Loucy (cell line): Measurements from ENCODE around the gene DUSP22.

ENCODE experiments used
- H2AFZ ChIP-seq: fragments of 200-600 bp; sonication (generic); 2 replicates; pipeline ENCODE4 v1.6.0; 2016; ENCODE audit warnings: antibody characterized with exemption, mild to moderate bottlenecking, low read length, moderate library complexity
- H3F3A ChIP-seq: fragments of 200-600 bp; 2 replicates; pipeline ENCODE4 v1.6.0; 2016; ENCODE audit warnings: antibody characterized with exemption, low read depth, mild to moderate bottlenecking
- H3K27me3 ChIP-seq: fragments of 200-600 bp; sonication (generic); 2 replicates; pipeline ENCODE4 v1.6.1; 2014; ENCODE audit warnings: low read length, mild to moderate bottlenecking; ENCODE audit not compliant: insufficient read depth, poor library complexity, severe bottlenecking
- H3K36me3 ChIP-seq: fragments of 200-600 bp; sonication (generic); 2 replicates; pipeline ENCODE4 v1.6.1; 2016; ENCODE audit warnings: low read length; ENCODE audit not compliant: insufficient read depth
- H3K4me1 ChIP-seq: fragments of 200-600 bp; sonication (generic); 2 replicates; pipeline ENCODE4 v1.5.1; 2014; ENCODE audit warnings: low read length, mild to moderate bottlenecking; ENCODE audit not compliant: insufficient read depth, poor library complexity, severe bottlenecking
- H3K4me2 ChIP-seq: fragments of 200-600 bp; sonication (generic); 2 replicates; pipeline ENCODE4 v1.6.0; 2014; ENCODE audit warnings: antibody characterized with exemption, low read length, low read depth, mild to moderate bottlenecking; ENCODE audit not compliant: poor library complexity, severe bottlenecking
- H3K4me3 ChIP-seq: fragments of 200-600 bp; sonication (generic); 2 replicates; pipeline ENCODE4 v1.5.1; 2014; ENCODE audit warnings: low read length, mild to moderate bottlenecking, mixed read lengths; ENCODE audit not compliant: poor library complexity, severe bottlenecking
- H3K79me2 ChIP-seq: fragments of 200-600 bp; sonication (generic); 2 replicates; pipeline ENCODE4 v1.6.1; 2014; ENCODE audit warnings: low read length; ENCODE audit not compliant: insufficient read depth
- H3K9ac ChIP-seq: fragments of 200-600 bp; sonication (generic); 2 replicates; pipeline ENCODE4 v1.6.0; 2014; ENCODE audit warnings: mild to moderate bottlenecking, low read depth, low read length, moderate library complexity; ENCODE audit not compliant: poor library complexity, severe bottlenecking
- H3K9me2 ChIP-seq: fragments of 200-600 bp; sonication (generic); replicated peaks from 2 replicates; pipeline ENCODE4 v1.6.1; 2016; ENCODE audit warnings: low read depth, low read length, mixed read lengths
- H3K9me3 ChIP-seq: fragments of 200-600 bp; sonication (generic); 2 replicates; pipeline ENCODE4 v1.6.1; 2014; ENCODE audit warnings: mild to moderate bottlenecking, antibody characterized with exemption, low read length, low read depth; ENCODE audit not compliant: insufficient read depth
- H4K20me1 ChIP-seq: fragments of 200-600 bp; sonication (generic); 2 replicates; pipeline ENCODE4 v1.6.0; 2014; ENCODE audit warnings: antibody characterized with exemption, low read length, mild to moderate bottlenecking; ENCODE audit not compliant: insufficient read depth, poor library complexity, severe bottlenecking
- EZH2phosphoT487 ChIP-seq: fragments of 200-600 bp; IDR thresholded peaks from 2 replicates; pipeline ENCODE4 v1.6.1; 2018; ENCODE audit warnings: antibody characterized with exemption, mild to moderate bottlenecking, moderate library complexity, borderline replicate concordance
- TF ChIP-seq, protein P1 (sequence below): fragments of 200-600 bp; sonication (generic); conservative IDR thresholded peaks from 2 replicates; pipeline ENCODE4 v1.5.1; 2014; ENCODE audit warnings: mild to moderate bottlenecking, antibody characterized with exemption, low read length

The DUSP22 gene

DNA sequence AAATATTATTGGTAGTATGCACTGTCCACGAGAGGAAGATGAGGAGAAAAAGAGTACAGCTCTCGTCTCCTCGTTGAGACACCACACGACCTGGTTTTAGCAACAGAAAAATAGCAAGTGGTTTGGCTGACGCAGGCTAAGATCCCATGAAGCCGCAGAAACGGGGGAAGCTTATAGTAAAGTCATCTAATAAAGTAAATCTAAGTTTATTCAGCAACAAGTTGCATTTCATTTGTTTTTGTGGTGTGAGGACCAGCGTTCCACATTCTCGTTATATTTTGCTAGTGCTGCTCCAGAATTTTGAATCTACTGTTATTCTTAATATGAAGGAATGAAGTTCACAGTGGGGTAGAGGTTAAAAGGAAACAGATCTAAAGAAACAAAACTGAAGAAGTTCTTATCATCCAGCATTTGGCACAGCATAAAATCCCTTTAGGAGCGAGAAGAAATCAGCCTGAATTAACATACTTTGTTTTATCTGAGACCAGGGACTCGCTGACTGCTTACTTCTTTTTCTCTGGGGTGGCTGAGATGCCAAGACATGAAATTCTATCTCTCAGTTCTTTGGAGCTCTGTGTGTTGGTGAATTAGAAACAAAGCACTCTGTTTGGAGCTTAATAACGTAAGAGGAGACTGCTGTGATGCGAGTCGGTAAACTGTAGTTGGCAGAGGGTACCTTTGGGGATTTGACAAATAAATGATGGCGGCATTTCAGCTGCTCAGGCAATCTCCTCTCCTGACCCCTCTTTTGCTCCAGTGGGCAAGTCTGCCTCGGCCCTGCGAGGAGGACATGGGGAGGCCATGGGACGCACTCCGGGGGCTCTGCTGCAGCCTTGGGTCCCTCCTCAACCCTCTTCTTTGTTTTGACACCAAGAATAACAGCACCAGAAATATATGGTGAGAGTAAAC is 74.4 kb downstream of the DUSP22 start:
- no peaks in the 10 kb centered on the region for H3K27me3 ChIP-seq
- H3K9ac ChIP-seq, result no peak overlapping the region
- no peaks in the 10 kb centered on the region for H3K79me2 ChIP-seq
- no peaks in the 10 kb centered on the region for H3F3A ChIP-seq
- no peaks in the 10 kb centered on the region; the same call in 1 of the 2 replicates for H3K9me3 ChIP-seq
- H3K4me3 ChIP-seq, result no peak overlapping the region
- no peaks in the 10 kb centered on the region for H4K20me1 ChIP-seq
- no peak overlapping the region for H3K4me2 ChIP-seq
- no peaks in the 10 kb centered on the region for H3K9me2 ChIP-seq
- no peaks in the 10 kb centered on the region for H3K36me3 ChIP-seq
- TF ChIP-seq EZH2phosphoT487, result no peak
- TF ChIP-seq, protein P1, sequence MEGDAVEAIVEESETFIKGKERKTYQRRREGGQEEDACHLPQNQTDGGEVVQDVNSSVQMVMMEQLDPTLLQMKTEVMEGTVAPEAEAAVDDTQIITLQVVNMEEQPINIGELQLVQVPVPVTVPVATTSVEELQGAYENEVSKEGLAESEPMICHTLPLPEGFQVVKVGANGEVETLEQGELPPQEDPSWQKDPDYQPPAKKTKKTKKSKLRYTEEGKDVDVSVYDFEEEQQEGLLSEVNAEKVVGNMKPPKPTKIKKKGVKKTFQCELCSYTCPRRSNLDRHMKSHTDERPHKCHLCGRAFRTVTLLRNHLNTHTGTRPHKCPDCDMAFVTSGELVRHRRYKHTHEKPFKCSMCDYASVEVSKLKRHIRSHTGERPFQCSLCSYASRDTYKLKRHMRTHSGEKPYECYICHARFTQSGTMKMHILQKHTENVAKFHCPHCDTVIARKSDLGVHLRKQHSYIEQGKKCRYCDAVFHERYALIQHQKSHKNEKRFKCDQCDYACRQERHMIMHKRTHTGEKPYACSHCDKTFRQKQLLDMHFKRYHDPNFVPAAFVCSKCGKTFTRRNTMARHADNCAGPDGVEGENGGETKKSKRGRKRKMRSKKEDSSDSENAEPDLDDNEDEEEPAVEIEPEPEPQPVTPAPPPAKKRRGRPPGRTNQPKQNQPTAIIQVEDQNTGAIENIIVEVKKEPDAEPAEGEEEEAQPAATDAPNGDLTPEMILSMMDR, result no peak
- H2AFZ ChIP-seq, result no peak overlapping the region
- H3K4me1 ChIP-seq, result no peaks in the 10 kb centered on the region

DNA sequence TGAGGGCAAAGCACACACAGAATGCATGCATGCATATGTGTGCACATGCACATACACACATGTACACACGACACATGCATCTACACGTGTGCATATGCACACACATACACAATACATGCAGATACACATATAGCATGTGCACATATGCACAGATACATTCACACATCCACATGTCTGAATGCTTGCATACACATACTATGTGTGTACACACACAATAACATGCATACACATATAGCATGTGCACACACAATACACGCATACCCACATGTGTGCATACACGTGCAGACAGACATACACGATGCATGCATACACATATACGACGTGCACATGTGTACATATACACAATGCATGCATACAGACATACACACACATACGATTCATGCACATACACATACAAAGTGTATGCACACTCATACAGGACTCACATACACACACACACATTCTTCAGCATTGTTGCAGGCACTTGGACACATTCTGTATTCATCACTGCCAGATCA is 75.1 kb downstream of the DUSP22 start:
- Histone ChIP-seq H4K20me1 (no peaks in the 10 kb centered on the region), H3K36me3 (no peaks in the 10 kb centered on the region), H3K4me3 (no peak overlapping the region), H3K9ac (no peak overlapping the region), H3K9me2 (no peaks in the 10 kb centered on the region), H3K9me3 (no peaks in the 10 kb centered on the region; the same call in 1 of the 2 replicates), H3K4me1 (no peaks in the 10 kb centered on the region), H3K27me3 (no peaks in the 10 kb centered on the region), H3K4me2 (no peak overlapping the region), H2AFZ (no peak overlapping the region), H3F3A (no peaks in the 10 kb centered on the region), H3K79me2 (no peaks in the 10 kb centered on the region)
- TF ChIP-seq, protein P1, result no peak
- no peak for TF ChIP-seq EZH2phosphoT487

DNA sequence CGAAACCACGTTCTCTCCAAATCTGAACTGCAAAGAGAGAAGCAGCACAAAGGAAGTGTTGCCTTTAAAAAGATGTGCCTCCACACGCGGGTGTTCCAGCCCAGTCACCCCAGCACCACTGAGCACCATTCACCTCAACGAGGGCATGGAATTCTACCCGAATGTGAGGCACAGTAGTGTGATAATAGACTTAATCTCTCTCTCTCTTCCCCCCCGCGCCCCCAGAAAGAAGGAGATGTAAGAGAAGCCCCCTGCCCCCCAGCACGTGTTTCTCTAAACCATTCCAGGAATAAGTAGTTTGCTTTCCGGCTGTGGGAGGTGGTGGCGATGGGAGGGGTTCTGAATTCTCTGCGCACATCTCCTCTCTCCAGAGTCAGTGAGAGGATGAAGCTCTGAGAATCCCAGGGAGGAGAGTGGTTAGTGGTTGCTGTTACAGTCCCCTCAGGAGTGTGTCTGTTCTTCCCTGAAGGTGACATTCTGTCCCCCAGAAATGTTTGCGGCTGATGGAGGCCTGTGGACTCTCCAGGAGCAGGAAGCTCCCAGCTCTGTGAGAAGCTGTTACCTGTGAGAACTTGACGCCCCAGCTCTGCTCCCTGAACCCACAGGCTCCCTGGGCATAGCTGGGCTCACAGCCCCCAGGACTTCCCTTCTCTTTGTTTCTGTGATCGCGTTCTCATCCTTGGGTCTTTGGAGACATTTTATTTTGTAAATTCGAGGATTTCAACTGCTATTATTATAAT is 75.8 kb downstream of the DUSP22 start:
- H3K9ac ChIP-seq, result no peak overlapping the region
- H2AFZ ChIP-seq, result no peak overlapping the region

More for the DNA sequence above, 75.8 kb downstream of the DUSP22 start:
- H4K20me1 ChIP-seq, result no peaks in the 10 kb centered on the region
- H3K79me2 ChIP-seq, result no peaks in the 10 kb centered on the region
- no peaks in the 10 kb centered on the region for H3K36me3 ChIP-seq
- H3K27me3 ChIP-seq, result no peaks in the 10 kb centered on the region
- no peaks in the 10 kb centered on the region for H3F3A ChIP-seq
- H3K4me1 ChIP-seq, result no peaks in the 10 kb centered on the region
- H3K4me2 ChIP-seq, result no peak overlapping the region
- no peaks in the 10 kb centered on the region; the same call in 1 of the 2 replicates for H3K9me3 ChIP-seq
- no peaks in the 10 kb centered on the region for H3K9me2 ChIP-seq
- H3K4me3 ChIP-seq, result no peak overlapping the region
- no peak for TF ChIP-seq EZH2phosphoT487
- TF ChIP-seq, protein P1, result no peak
